ENCODE data around the gene SUSD4.

The SUSD4 gene

DNA sequence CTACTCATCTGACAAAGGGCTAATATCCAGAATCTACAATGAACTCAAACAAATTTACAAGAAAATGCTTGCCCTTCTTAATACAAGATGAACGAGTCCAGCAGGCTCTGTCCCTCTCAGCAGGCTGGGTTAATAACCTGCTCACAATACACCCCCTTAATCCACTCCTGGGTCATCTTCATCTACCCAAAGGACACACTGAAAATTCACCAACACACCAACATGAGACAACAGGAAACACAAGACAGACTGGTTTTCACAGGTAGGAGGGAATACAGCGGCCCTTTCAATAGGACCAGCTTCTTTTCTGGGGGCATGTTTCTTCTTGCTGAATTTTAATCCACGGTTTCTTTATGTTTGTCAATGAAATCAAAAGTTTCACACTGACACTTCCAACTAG, 44.6 kb downstream of the SUSD4 start:
- TF ChIP-seq, protein P1, sequence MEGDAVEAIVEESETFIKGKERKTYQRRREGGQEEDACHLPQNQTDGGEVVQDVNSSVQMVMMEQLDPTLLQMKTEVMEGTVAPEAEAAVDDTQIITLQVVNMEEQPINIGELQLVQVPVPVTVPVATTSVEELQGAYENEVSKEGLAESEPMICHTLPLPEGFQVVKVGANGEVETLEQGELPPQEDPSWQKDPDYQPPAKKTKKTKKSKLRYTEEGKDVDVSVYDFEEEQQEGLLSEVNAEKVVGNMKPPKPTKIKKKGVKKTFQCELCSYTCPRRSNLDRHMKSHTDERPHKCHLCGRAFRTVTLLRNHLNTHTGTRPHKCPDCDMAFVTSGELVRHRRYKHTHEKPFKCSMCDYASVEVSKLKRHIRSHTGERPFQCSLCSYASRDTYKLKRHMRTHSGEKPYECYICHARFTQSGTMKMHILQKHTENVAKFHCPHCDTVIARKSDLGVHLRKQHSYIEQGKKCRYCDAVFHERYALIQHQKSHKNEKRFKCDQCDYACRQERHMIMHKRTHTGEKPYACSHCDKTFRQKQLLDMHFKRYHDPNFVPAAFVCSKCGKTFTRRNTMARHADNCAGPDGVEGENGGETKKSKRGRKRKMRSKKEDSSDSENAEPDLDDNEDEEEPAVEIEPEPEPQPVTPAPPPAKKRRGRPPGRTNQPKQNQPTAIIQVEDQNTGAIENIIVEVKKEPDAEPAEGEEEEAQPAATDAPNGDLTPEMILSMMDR (IDR thresholded peaks at IDR 0.05; ENCODE audit: low read depth, low read length, missing control alignments), result no peak
- Histone ChIP-seq H3K27ac (no peak overlapping the region), H3K27me3 (replicated peaks) (no peaks in the 10 kb centered on the region), H3K36me3 (replicated peaks) (no peaks in the 10 kb centered on the region), H3K4me3 (ENCODE audit: low read depth, low read length) (no peak overlapping the region)
- in situ Hi-C loops (cut with HindIII; ENCODE audit: low pct_ligation_motif_present, low sequenced_read_pairs), result no loop called here
- no peak for DNase-seq

GRCh38 chr1:223316082-223316481, 47.9 kb downstream of the SUSD4 start:
- Histone ChIP-seq H3K27ac (no peak overlapping the region), H3K4me3 (ENCODE audit: low read depth, low read length) (no peak overlapping the region), H3K27me3 (replicated peaks) (no peaks in the 10 kb centered on the region), H3K36me3 (replicated peaks) (no peaks in the 10 kb centered on the region)
- DNase-seq, result no peak
- in situ Hi-C loops (cut with HindIII; ENCODE audit: low pct_ligation_motif_present, low sequenced_read_pairs), result no loop called here
- TF ChIP-seq, protein P1 (IDR thresholded peaks at IDR 0.05; ENCODE audit: low read depth, low read length, missing control alignments), result no peak

DNA sequence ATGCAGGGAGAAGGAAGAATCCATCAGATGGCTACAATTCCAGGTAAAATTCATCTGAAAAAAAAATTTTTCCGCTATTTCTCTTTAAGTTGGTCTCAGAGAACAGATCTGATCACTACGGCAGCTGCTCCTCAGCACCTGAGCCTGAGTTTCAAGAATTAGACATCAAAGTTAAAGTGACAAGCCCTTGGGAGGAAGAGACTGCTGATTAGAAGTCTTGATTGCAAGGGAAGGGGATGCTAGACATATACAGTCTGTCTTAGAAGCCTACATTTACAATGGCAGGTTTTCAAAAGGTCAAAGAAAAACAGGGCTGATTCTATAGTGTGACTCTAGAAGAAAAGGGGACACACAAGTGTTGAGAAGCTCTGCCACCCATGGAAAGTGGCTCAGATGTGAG, 48.3 kb downstream of the SUSD4 start:
- H3K27ac ChIP-seq, result no peak overlapping the region
- no peak for DNase-seq
- no peak overlapping the region for H3K4me3 ChIP-seq (ENCODE audit: low read depth, low read length)
- in situ Hi-C loops (cut with HindIII; ENCODE audit: low pct_ligation_motif_present, low sequenced_read_pairs), result no loop called here
- no peaks in the 10 kb centered on the region for H3K27me3 ChIP-seq (replicated peaks)
- H3K36me3 ChIP-seq (replicated peaks), result no peaks in the 10 kb centered on the region
- TF ChIP-seq, protein P1 (IDR thresholded peaks at IDR 0.05; ENCODE audit: low read depth, low read length, missing control alignments), result no peak

DNA sequence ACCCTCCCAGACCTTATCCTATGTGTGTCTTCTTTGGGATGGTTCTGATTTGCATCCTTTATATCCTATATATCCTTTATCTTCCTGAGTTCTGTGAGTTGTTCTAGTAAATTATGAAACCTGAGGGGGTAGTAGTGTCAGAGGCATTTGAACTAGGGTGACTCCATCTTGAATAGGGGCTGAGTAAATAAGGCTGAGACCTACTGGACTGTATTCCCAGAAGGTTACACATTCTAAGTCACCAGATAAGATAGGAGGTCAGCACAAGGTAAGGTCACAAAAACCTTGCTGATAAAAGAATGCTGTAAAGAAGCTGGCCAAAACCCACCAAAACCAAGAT, 50.6 kb downstream of the SUSD4 start:
- no peak overlapping the region for H3K4me3 ChIP-seq (ENCODE audit: low read depth, low read length)
- TF ChIP-seq, protein P1 (IDR thresholded peaks at IDR 0.05; ENCODE audit: low read depth, low read length, missing control alignments), result no peak
- H3K27me3 ChIP-seq (replicated peaks), result no peaks in the 10 kb centered on the region
- no peak overlapping the region for H3K27ac ChIP-seq
- DNase-seq, result no peak
- H3K36me3 ChIP-seq (replicated peaks), result no peaks in the 10 kb centered on the region
- in situ Hi-C loops (cut with HindIII; ENCODE audit: low pct_ligation_motif_present, low sequenced_read_pairs), result no loop called here

- DNase-seq, result no peak
- no peak overlapping the region for H3K27ac ChIP-seq
- TF ChIP-seq, protein P1 (IDR thresholded peaks at IDR 0.05; ENCODE audit: low read depth, low read length, missing control alignments), result no peak
- H3K4me3 ChIP-seq (ENCODE audit: low read depth, low read length), result no peak overlapping the region
- in situ Hi-C loops (cut with HindIII; ENCODE audit: low pct_ligation_motif_present, low sequenced_read_pairs), result no loop called here
- no peaks in the 10 kb centered on the region for H3K27me3 ChIP-seq (replicated peaks)
- no peaks in the 10 kb centered on the region for H3K36me3 ChIP-seq (replicated peaks)
These were observed 51.1 kb downstream of the SUSD4 start for GRCh38 chr1:223312705-223313414.

DNA sequence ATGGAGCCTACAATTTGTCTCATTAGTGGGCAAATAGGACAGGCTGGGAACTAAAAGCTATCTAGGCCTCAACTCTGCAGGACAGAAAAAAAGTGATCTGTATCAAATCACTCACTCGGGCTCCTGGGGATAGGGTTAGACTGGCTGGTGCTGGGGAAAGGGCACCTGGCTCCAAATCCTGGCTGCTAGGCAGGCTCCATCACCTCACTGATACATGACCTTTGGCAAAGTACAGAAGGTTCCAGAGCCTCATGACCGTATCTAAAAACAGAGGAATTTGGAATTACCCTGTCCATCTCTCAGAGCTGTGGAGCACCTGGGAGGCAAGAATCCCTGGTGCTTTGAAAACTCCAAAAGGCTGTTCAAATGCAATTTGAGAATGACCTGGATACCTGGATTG, 51.7 kb downstream of the SUSD4 start:
- no peak for DNase-seq
- Histone ChIP-seq H3K27ac (no peak overlapping the region), H3K36me3 (replicated peaks) (no peaks in the 10 kb centered on the region), H3K4me3 (ENCODE audit: low read depth, low read length) (no peak overlapping the region), H3K27me3 (replicated peaks) (no peaks in the 10 kb centered on the region)
- TF ChIP-seq, protein P1 (IDR thresholded peaks at IDR 0.05; ENCODE audit: low read depth, low read length, missing control alignments), result no peak
- in situ Hi-C loops (cut with HindIII; ENCODE audit: low pct_ligation_motif_present, low sequenced_read_pairs), result no loop called here
